ENCODE measurements around the gene COL13A1. TPM values are rescaled to one million over a fixed set of nuclear protein-coding genes. Genes with fewer than 3 reads are reported as not detected.

COL13A1 gene
- total RNA-seq, 1 donor from 2014 or later = not detected

DNA sequence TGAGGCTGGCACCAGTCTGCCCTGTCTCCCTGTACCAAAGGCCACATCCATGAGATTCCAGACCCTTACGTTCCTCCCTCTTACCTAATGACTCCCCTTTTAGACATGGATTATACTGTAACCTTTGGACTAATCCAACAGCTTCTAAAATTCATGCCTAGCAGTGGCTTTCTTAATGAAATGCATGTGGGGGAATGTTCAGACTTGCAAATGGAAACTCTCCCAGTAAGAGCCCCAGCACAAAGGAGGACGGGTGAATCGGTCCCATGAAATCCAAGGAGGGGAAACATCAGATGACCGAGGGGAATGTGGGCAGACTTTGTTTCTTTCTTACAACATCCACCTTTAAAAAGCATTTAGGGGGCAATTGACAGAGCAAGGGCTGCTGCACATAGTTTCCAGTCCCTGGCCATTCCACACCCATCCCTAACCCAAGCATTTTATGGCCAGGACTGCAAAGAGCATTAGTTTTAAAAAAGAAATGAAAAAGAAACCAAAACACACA, 71.5 kb downstream of the COL13A1 start:
- Histone ChIP-seq H3K9me3 (no peaks in the 10 kb centered on the region), H3K36me3 (no peaks in the 10 kb centered on the region), H3K4me1 (peaks cover 38% of the 10 kb centered on the region), H3K4me3 (no peak overlapping the region), H3K27me3 (no peaks in the 10 kb centered on the region), H3K27ac (peak overlapping the region; percentile 52)
- DNase-seq (ENCODE audit: extremely low spot score in 2 of 2) = no peak
- intact Hi-C loops (cut with DNase I) = no loop called here
- TF ChIP-seq, protein P1, sequence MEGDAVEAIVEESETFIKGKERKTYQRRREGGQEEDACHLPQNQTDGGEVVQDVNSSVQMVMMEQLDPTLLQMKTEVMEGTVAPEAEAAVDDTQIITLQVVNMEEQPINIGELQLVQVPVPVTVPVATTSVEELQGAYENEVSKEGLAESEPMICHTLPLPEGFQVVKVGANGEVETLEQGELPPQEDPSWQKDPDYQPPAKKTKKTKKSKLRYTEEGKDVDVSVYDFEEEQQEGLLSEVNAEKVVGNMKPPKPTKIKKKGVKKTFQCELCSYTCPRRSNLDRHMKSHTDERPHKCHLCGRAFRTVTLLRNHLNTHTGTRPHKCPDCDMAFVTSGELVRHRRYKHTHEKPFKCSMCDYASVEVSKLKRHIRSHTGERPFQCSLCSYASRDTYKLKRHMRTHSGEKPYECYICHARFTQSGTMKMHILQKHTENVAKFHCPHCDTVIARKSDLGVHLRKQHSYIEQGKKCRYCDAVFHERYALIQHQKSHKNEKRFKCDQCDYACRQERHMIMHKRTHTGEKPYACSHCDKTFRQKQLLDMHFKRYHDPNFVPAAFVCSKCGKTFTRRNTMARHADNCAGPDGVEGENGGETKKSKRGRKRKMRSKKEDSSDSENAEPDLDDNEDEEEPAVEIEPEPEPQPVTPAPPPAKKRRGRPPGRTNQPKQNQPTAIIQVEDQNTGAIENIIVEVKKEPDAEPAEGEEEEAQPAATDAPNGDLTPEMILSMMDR (IDR thresholded peaks at IDR 0.05) = no peak

DNA sequence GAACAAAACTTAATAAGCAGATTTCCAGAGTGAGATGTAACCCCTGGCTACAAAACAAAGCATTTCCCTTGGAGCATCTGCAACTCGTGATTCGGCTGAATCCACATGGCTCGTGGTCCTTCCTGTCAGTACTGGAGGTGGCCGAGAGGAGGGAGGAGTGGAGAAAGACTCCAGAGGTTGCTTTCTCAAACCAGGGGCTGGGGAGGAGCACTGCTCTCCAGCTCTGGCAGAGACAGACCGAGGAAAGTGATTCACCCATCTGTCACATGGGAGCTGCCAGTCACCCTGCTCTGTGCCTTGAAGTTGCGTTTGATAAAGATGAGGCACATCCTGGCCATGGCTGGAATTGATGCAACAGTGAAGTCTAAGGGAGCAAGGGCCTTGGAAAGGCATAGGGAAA, 72.7 kb downstream of the COL13A1 start:
- H3K4me1 ChIP-seq = peaks cover 27% of the 10 kb centered on the region
- peak overlapping the region; percentile 52 for H3K27ac ChIP-seq
- no peak for TF ChIP-seq POLR2A (IDR thresholded peaks at IDR 0.05)
- TF ChIP-seq, protein P1 (IDR thresholded peaks at IDR 0.05) = no peak
- TF ChIP-seq POLR2AphosphoS5 (IDR thresholded peaks at IDR 0.05; ENCODE audit: insufficient read depth in 1 of 2, low read depth in 1 of 2) = no peak
- intact Hi-C loops (cut with DNase I) = no loop called here
- no peaks in the 10 kb centered on the region for H3K36me3 ChIP-seq
- no peak for DNase-seq (ENCODE audit: extremely low spot score in 2 of 2)
- no peak overlapping the region for H3K4me3 ChIP-seq
- no peaks in the 10 kb centered on the region for H3K27me3 ChIP-seq
- H3K9me3 ChIP-seq = no peaks in the 10 kb centered on the region

DNA sequence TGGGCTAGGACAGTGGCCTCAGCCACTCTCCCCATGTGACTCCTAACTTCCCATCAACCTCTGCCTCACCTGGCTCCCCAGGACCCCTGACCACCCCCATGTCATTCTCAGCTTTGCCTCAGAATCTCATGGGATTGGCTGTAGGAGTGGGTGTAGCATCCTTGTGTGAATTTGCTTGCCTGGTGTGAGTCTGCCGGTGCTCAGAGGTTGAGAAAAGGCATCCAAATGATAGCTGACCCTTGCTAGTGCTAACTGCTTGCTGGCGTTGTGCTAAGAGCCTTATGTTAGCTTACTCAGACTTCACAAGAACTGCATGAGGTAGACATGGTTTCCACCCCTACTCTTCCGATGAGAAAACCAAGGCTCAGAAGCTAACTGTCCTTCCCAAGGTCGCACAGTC, 74.2 kb downstream of the COL13A1 start:
- no peak for DNase-seq (ENCODE audit: extremely low spot score in 2 of 2)
- TF ChIP-seq POLR2AphosphoS5 (IDR thresholded peaks at IDR 0.05; ENCODE audit: insufficient read depth in 1 of 2, low read depth in 1 of 2) (no peak), POLR2A (IDR thresholded peaks at IDR 0.05) (no peak)
- TF ChIP-seq, protein P1 (IDR thresholded peaks at IDR 0.05) = no peak
- intact Hi-C loops (cut with DNase I) = no loop called here

DNA sequence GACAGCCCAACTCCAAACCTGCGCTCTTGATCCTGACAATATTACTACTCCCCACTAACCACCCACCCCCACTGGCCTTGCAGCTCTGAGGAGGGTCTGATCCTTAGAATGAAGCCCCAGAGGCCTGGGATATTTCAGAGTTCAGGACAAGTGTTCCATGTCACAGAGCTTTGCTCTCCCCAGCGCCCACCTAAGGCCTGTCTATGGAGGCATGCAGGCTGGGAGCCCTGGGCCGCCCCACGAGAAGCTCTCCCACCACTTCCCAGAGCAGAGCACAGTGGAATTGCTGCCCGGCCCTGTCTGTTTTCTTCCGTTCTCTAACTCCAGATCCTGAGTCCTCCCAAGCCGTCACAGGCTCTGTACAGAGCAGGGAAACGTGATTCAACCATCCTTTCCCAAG, 74.6 kb downstream of the COL13A1 start:
- no peaks in the 10 kb centered on the region for H3K36me3 ChIP-seq
- intact Hi-C loops (cut with DNase I) = no loop called here
- H3K4me1 ChIP-seq = peaks cover 18% of the 10 kb centered on the region
- H3K27ac ChIP-seq = no peak overlapping the region
- no peaks in the 10 kb centered on the region for H3K9me3 ChIP-seq
- no peak overlapping the region for H3K4me3 ChIP-seq
- TF ChIP-seq POLR2AphosphoS5 (IDR thresholded peaks at IDR 0.05; ENCODE audit: insufficient read depth in 1 of 2, low read depth in 1 of 2) (no peak), POLR2A (IDR thresholded peaks at IDR 0.05) (no peak)
- TF ChIP-seq, protein P1 (IDR thresholded peaks at IDR 0.05) = no peak
- DNase-seq (ENCODE audit: extremely low spot score in 2 of 2) = no peak
- H3K27me3 ChIP-seq = no peaks in the 10 kb centered on the region

More for the DNA sequence above, 74.2 kb downstream of the COL13A1 start:
- Histone ChIP-seq H3K27me3 (no peaks in the 10 kb centered on the region), H3K9me3 (no peaks in the 10 kb centered on the region), H3K4me1 (peaks cover 18% of the 10 kb centered on the region), H3K4me3 (no peak overlapping the region), H3K27ac (no peak overlapping the region), H3K36me3 (no peaks in the 10 kb centered on the region)

DNA sequence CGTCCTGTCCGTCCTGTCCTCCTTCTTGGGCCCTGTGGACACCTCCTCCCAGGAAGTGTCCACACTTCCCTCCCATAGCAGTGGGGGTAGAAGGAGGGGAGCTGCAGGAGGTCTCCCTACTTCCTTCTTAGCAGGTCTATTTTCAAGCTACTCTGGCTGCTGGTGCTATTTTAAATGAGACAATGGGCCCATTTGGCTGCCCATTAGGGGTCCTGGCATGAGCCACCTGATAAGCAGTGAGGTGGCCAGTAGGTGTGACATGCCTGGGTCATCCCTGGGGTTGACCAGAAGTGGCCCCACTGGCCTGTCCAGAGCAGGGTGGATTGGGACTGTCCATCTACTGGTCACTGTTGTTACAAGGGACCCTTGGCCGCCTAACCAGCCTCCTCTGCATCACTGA, 75.2 kb downstream of the COL13A1 start:
- TF ChIP-seq POLR2AphosphoS5 (IDR thresholded peaks at IDR 0.05; ENCODE audit: insufficient read depth in 1 of 2, low read depth in 1 of 2) (no peak), POLR2A (IDR thresholded peaks at IDR 0.05) (no peak)
- TF ChIP-seq, protein P1 (IDR thresholded peaks at IDR 0.05) = no peak
- intact Hi-C loops (cut with DNase I) = no loop called here
- no peaks in the 10 kb centered on the region for H3K9me3 ChIP-seq
- DNase-seq (ENCODE audit: extremely low spot score in 2 of 2) = no peak
- no peak overlapping the region for H3K4me3 ChIP-seq
- H3K36me3 ChIP-seq = no peaks in the 10 kb centered on the region
- H3K27me3 ChIP-seq = no peaks in the 10 kb centered on the region
- peak overlapping the region; percentile 41 for H3K27ac ChIP-seq
- H3K4me1 ChIP-seq = peaks cover 18% of the 10 kb centered on the region

Measured in vagina (tissue), 2 donors.